ENCODE data around the gene TRIM68.

The TRIM68 gene

GRCh38 chr11:4641501-4641900, 33.5 kb upstream of the TRIM68 start:
- H2AFZ ChIP-seq (ENCODE audit: low read length) = no peak overlapping the region
- H2BK12ac ChIP-seq (ENCODE audit: low read length) = no peak overlapping the region
- H2BK120ac ChIP-seq (ENCODE audit: low read depth, low read length) = no peak overlapping the region
- no peak overlapping the region for H3K4me3 ChIP-seq (ENCODE audit: low read length in 2 of 2)
- H3K27me3 ChIP-seq (ENCODE audit: control insufficient read depth in 3 of 3, insufficient read depth in 3 of 3, low read depth in 1 of 3, low read length in 3 of 3) = no peaks in the 10 kb centered on the region
- no peak overlapping the region for H3K23ac ChIP-seq (ENCODE audit: low read depth, low read length, poor library complexity)
- peaks cover 0 to 16% of the 10 kb centered on the region in 2 donors for H3K4me1 ChIP-seq (ENCODE audit: control insufficient read depth in 2 of 2, insufficient read depth in 1 of 2, low read depth in 1 of 2, low read length in 2 of 2)
- H2BK5ac ChIP-seq (ENCODE audit: low read length) = no peak overlapping the region
- no peak overlapping the region for H4K8ac ChIP-seq (ENCODE audit: low read depth, low read length)
- H3K18ac ChIP-seq (ENCODE audit: low read length) = no peak overlapping the region
- no peak overlapping the region for H4K91ac ChIP-seq (ENCODE audit: low read depth, low read length, poor library complexity)
- no peak overlapping the region for H3K14ac ChIP-seq (ENCODE audit: low read length)
- no peak overlapping the region for H3K9ac ChIP-seq (ENCODE audit: low read depth, low read length, poor library complexity)
- H3K4me2 ChIP-seq (ENCODE audit: insufficient read depth, low read length, poor library complexity, severe bottlenecking) = no peak overlapping the region
- H3K27ac ChIP-seq (replicated peaks; ENCODE audit: low read length) = no peak overlapping the region
- no peaks in the 10 kb centered on the region for H3K79me1 ChIP-seq (ENCODE audit: low read depth, low read length)
- H3K36me3 ChIP-seq (replicated peaks in 1 of 2; ENCODE audit: control insufficient read depth in 2 of 2, insufficient read depth in 2 of 2, low read length in 2 of 2) = no peaks in the 10 kb centered on the region
- no peak overlapping the region for H2AK5ac ChIP-seq (ENCODE audit: low read depth, low read length)
- H3K4ac ChIP-seq (ENCODE audit: low read length) = no peak overlapping the region
- WGBS, 2 donors (ENCODE audit: extremely low coverage in 2 of 2, insufficient read length in 2 of 2, insufficient replicate concordance in 1 of 2) = no CpG with 5 or more reads among the region's 7 CpGs
- no peak overlapping the region for H2BK15ac ChIP-seq (ENCODE audit: low read length)
- H3K9me3 ChIP-seq (replicated peaks in 1 of 2; ENCODE audit: control insufficient read depth in 2 of 2, insufficient read depth in 1 of 2, low read depth in 1 of 2, low read length in 2 of 2) = no peaks in the 10 kb centered on the region
- no peak for DNase-seq (ENCODE audit: low spot score)

- WGBS, 2 donors (ENCODE audit: extremely low coverage in 2 of 2, insufficient read length in 2 of 2, insufficient replicate concordance in 1 of 2) = no CpG with 5 or more reads among the region's 6 CpGs
- Histone ChIP-seq H3K4ac (ENCODE audit: low read length) (no peak overlapping the region), H2BK5ac (ENCODE audit: low read length) (no peak overlapping the region), H3K4me2 (ENCODE audit: insufficient read depth, low read length, poor library complexity, severe bottlenecking) (no peak overlapping the region), H4K8ac (ENCODE audit: low read depth, low read length) (no peak overlapping the region), H3K27ac (replicated peaks; ENCODE audit: low read length) (no peak overlapping the region), H2AK5ac (ENCODE audit: low read depth, low read length) (no peak overlapping the region), H3K14ac (ENCODE audit: low read length) (no peak overlapping the region), H3K9ac (ENCODE audit: low read depth, low read length, poor library complexity) (no peak overlapping the region), H2BK12ac (ENCODE audit: low read length) (no peak overlapping the region), H3K9me3 (replicated peaks in 1 of 2; ENCODE audit: control insufficient read depth in 2 of 2, insufficient read depth in 1 of 2, low read depth in 1 of 2, low read length in 2 of 2) (no peaks in the 10 kb centered on the region), H2BK120ac (ENCODE audit: low read depth, low read length) (no peak overlapping the region), H2BK15ac (ENCODE audit: low read length) (no peak overlapping the region), H2AFZ (ENCODE audit: low read length) (no peak overlapping the region), H3K18ac (ENCODE audit: low read length) (peak overlapping the region; percentile 39), H3K23ac (ENCODE audit: low read depth, low read length, poor library complexity) (no peak overlapping the region), H3K4me3 (ENCODE audit: low read length in 2 of 2) (no peak overlapping the region), H3K4me1 (ENCODE audit: control insufficient read depth in 2 of 2, insufficient read depth in 1 of 2, low read depth in 1 of 2, low read length in 2 of 2) (peaks cover 0 to 16% of the 10 kb centered on the region in 2 donors), H3K79me1 (ENCODE audit: low read depth, low read length) (no peaks in the 10 kb centered on the region), H3K36me3 (replicated peaks in 1 of 2; ENCODE audit: control insufficient read depth in 2 of 2, insufficient read depth in 2 of 2, low read length in 2 of 2) (no peaks in the 10 kb centered on the region), H4K91ac (ENCODE audit: low read depth, low read length, poor library complexity) (no peak overlapping the region), H3K27me3 (ENCODE audit: control insufficient read depth in 3 of 3, insufficient read depth in 3 of 3, low read depth in 1 of 3, low read length in 3 of 3) (no peaks in the 10 kb centered on the region)
- no peak for DNase-seq (ENCODE audit: low spot score)
Observed at GRCh38 chr11:4639931-4640330, 31.9 kb upstream of the TRIM68 start.

GRCh38 chr11:4637662-4638047, 29.6 kb upstream of the TRIM68 start:
- Histone ChIP-seq H3K9me3 (replicated peaks in 1 of 2; ENCODE audit: control insufficient read depth in 2 of 2, insufficient read depth in 1 of 2, low read depth in 1 of 2, low read length in 2 of 2) (no peaks in the 10 kb centered on the region), H4K8ac (ENCODE audit: low read depth, low read length) (no peak overlapping the region), H2BK15ac (ENCODE audit: low read length) (no peak overlapping the region), H3K36me3 (replicated peaks in 1 of 2; ENCODE audit: control insufficient read depth in 2 of 2, insufficient read depth in 2 of 2, low read length in 2 of 2) (no peaks in the 10 kb centered on the region), H3K79me1 (ENCODE audit: low read depth, low read length) (no peaks in the 10 kb centered on the region), H2AFZ (ENCODE audit: low read length) (no peak overlapping the region), H3K23ac (ENCODE audit: low read depth, low read length, poor library complexity) (no peak overlapping the region), H2AK5ac (ENCODE audit: low read depth, low read length) (no peak overlapping the region), H3K14ac (ENCODE audit: low read length) (no peak overlapping the region), H3K27me3 (ENCODE audit: control insufficient read depth in 3 of 3, insufficient read depth in 3 of 3, low read depth in 1 of 3, low read length in 3 of 3) (no peaks in the 10 kb centered on the region), H3K4me2 (ENCODE audit: insufficient read depth, low read length, poor library complexity, severe bottlenecking) (no peak overlapping the region), H3K9ac (ENCODE audit: low read depth, low read length, poor library complexity) (no peak overlapping the region), H3K4me3 (ENCODE audit: low read length in 2 of 2) (no peak overlapping the region), H3K4me1 (ENCODE audit: control insufficient read depth in 2 of 2, insufficient read depth in 1 of 2, low read depth in 1 of 2, low read length in 2 of 2) (peaks cover 0 to 14% of the 10 kb centered on the region in 2 donors), H2BK5ac (ENCODE audit: low read length) (no peak overlapping the region), H3K18ac (ENCODE audit: low read length) (no peak overlapping the region), H2BK120ac (ENCODE audit: low read depth, low read length) (no peak overlapping the region), H3K27ac (replicated peaks; ENCODE audit: low read length) (no peak overlapping the region), H2BK12ac (ENCODE audit: low read length) (no peak overlapping the region), H3K4ac (ENCODE audit: low read length) (no peak overlapping the region), H4K91ac (ENCODE audit: low read depth, low read length, poor library complexity) (no peak overlapping the region)
- DNase-seq (ENCODE audit: low spot score) = no peak
- no CpG with 5 or more reads among the region's 3 CpGs for WGBS, 2 donors (ENCODE audit: extremely low coverage in 2 of 2, insufficient read length in 2 of 2, insufficient replicate concordance in 1 of 2)

- Histone ChIP-seq H3K18ac (ENCODE audit: low read length) (peak within 1 kb of the TSS; percentile 76), H3K23ac (ENCODE audit: low read depth, low read length, poor library complexity) (no peak within 1 kb of the TSS), H3K36me3 (replicated peaks in 1 of 2; ENCODE audit: control insufficient read depth in 2 of 2, insufficient read depth in 2 of 2, low read length in 2 of 2) (no peaks in the 10 kb centered on the region), H2AK5ac (ENCODE audit: low read depth, low read length) (no peak within 1 kb of the TSS), H2BK12ac (ENCODE audit: low read length) (peak within 1 kb of the TSS; percentile 18), H2BK5ac (ENCODE audit: low read length) (no peak within 1 kb of the TSS), H3K9ac (ENCODE audit: low read depth, low read length, poor library complexity) (no peak within 1 kb of the TSS), H3K4ac (ENCODE audit: low read length) (no peak within 1 kb of the TSS), H3K9me3 (replicated peaks in 1 of 2; ENCODE audit: control insufficient read depth in 2 of 2, insufficient read depth in 1 of 2, low read depth in 1 of 2, low read length in 2 of 2) (no peaks in the 10 kb centered on the region), H2AFZ (ENCODE audit: low read length) (peak within 1 kb of the TSS; percentile 55), H3K79me1 (ENCODE audit: low read depth, low read length) (no peaks in the 10 kb centered on the region), H3K4me3 (ENCODE audit: low read length in 2 of 2) (no peak within 1 kb of the TSS), H4K91ac (ENCODE audit: low read depth, low read length, poor library complexity) (no peak within 1 kb of the TSS), H3K4me2 (ENCODE audit: insufficient read depth, low read length, poor library complexity, severe bottlenecking) (peak within 1 kb of the TSS; percentile 29), H2BK120ac (ENCODE audit: low read depth, low read length) (no peak within 1 kb of the TSS), H4K8ac (ENCODE audit: low read depth, low read length) (no peak within 1 kb of the TSS), H3K14ac (ENCODE audit: low read length) (no peak within 1 kb of the TSS), H3K27me3 (ENCODE audit: control insufficient read depth in 3 of 3, insufficient read depth in 3 of 3, low read depth in 1 of 3, low read length in 3 of 3) (no peaks in the 10 kb centered on the region), H2BK15ac (ENCODE audit: low read length) (no peak within 1 kb of the TSS), H3K27ac (replicated peaks; ENCODE audit: low read length) (no peak within 1 kb of the TSS), H3K4me1 (ENCODE audit: control insufficient read depth in 2 of 2, insufficient read depth in 1 of 2, low read depth in 1 of 2, low read length in 2 of 2) (peaks cover 0 to 12% of the 10 kb centered on the region in 2 donors)
- no CpG with 5 or more reads among the region's 21 CpGs for WGBS, 2 donors (ENCODE audit: extremely low coverage in 2 of 2, insufficient read length in 2 of 2, insufficient replicate concordance in 1 of 2)
- peak; percentile 73 for DNase-seq (ENCODE audit: low spot score)
Observed at GRCh38 chr11:4636962-4637661, 29.1 kb upstream of the TRIM68 start, which contains the start of gene OR51D1. OR51D1 (plus strand) TSS chr11:4637477; CDS start chr11:4639791, 2,314 bp downstream.
